T-helper 1 cell (primary cell): ENCODE results near the gene PFDN6.

Source experiments
- DNase-seq, 5 donors: peaks; one replicate each; pipeline ENCODE4 v3.0.0-alpha.2; 2012 to 2020

Gene PFDN6

GRCh38 chr6:33317669-33318425 is 28.4 kb downstream of the PFDN6 start, which contains the start of gene ZBTB22:
ZBTB22 (minus strand) TSS chr6:33317744; CDS start chr6:33316916, 828 bp downstream.
- DNase-seq: peak; percentile 90 to 98 (median 94)

- DNase-seq: no peak
Observed at GRCh38 chr6:33318426-33319073, 29.1 kb downstream of the PFDN6 start.

GRCh38 chr6:33319939-33320314 is 30.5 kb downstream of the PFDN6 start:
- DNase-seq: no peak

GRCh38 chr6:33320315-33321181 is 31.1 kb downstream of the PFDN6 start:
- DNase-seq: no peak

- DNase-seq: no peak
Observed at GRCh38 chr6:33321227-33321626, 31.8 kb downstream of the PFDN6 start.

GRCh38 chr6:33323623-33323948 is 34.2 kb downstream of the PFDN6 start:
- no peak for DNase-seq

GRCh38 chr6:33324125-33324524 is 34.7 kb downstream of the PFDN6 start:
- DNase-seq: no peak

- no peak for DNase-seq
Observed at GRCh38 chr6:33329058-33329457, 39.7 kb downstream of the PFDN6 start.

- DNase-seq: no peak
Observed at GRCh38 chr6:33330736-33331135, 41.3 kb downstream of the PFDN6 start.

GRCh38 chr6:33333666-33334065 is 44.3 kb downstream of the PFDN6 start:
- DNase-seq: no peak

GRCh38 chr6:33335916-33336315 is 46.5 kb downstream of the PFDN6 start:
- no peak for DNase-seq

GRCh38 chr6:33336495-33336894 is 47.1 kb downstream of the PFDN6 start:
- no peak for DNase-seq

- DNase-seq: no peak
Observed at GRCh38 chr6:33339193-33339592, 49.8 kb downstream of the PFDN6 start.
